SIG-M5 treated with dmso at 0.1 percent for 504 hours (cell line): ENCODE measurements around the gene AGMAT.

ENCODE experiments used
- DNase-seq: peaks from one replicate; lab custom pipeline; 2025; ENCODE audit not compliant: unreplicated experiment; lab: John Stamatoyannopoulos, UW

The AGMAT gene

DNA sequence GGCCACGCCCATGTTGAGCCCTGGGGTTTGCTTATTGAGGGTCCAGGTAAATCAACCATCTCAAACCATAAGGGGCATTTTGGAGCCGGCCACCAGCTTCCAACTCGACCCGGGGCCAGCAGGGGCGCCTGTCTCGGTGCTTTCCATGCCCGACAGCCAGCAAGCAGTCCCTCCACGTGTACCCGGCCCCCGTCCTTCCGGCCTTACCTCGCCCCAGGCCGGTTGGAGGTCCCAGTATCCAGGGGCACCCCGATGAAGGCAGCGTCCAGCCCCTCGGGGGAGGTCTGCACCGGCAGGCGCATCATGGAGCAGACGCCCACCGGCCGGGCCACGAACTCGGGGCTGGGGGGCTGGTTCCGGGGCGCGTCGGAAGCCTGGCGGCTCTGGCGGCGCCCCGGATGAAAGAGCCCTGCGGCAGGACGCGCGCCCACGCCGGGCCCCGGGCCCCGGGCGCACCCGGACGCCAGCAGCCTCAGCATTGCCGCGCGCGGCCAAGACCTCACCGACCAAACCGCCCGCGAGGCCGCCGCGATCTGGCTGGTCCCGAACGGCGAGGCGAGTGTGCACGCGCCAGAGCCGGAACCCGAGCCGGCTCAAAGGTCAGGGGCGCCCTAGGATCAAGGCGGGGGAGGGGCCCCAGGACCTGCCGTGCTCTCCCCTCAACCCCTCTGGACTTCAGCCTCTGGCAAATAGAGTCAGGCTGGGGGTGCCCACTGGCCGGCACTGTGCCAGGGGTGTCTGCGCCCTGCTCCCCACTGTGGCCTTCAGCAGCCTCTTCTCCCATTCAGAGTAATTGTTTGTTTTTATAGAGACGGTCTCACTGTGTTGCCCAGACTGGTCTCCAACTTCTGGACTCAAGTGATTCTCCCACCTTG, at the start of gene AGMAT:
TSS of gene AGMAT (minus strand) at position 563 of the 875 bp plus-strand sequence. CDS start at position 479, 84 bp downstream.
- DNase-seq: no peak

DNA sequence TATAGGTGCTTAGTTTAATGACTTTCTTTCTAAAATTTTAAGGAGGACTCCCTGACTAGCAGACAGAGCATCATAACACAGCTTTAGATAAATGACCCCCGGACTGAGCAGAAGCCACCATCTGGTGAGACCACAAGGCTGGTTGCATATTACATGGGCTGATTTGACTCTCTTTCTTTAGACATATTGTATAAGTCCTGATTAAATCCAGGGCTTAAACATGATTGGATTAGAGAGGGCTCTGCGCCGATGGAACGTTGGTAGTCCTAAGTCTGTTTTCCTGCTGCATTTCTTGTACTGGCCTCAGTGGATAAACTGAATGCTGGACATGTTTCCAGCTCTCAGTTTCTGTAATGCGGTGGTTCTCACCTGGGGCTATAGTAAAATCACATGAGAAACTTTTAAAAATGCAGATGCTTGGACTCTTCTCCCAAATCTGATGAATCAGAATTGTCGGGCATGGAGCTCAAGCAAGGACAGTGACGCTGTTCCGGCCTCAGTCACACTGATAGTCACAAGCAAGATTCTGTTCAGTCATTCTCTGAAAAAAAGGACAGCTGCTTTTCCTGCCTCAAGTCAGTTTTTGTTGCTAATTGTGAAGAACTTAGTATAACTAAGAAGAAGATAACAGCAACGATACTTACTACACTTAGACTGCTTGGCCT, 49.0 kb upstream of the AGMAT start:
- DNase-seq: no peak

DNA sequence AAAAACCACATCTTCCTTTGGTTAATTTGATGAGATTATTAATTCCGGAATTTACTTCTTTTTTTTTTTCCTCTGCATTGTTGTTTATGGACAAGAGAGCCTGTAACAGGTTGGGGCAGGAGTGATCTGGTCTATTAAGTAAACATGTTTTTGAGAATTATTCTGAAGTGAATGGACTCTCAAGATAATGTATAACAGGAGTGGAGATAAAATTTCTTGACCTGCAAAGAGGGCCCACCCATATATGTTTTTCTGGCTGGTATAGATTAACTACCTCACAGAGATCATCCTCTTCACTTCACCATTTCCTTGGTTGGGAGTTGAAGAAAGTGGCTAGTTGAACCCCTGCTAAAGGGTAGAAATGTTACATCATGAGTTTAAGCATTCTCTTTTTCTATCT, 43.2 kb upstream of the AGMAT start:
- DNase-seq: no peak

- no peak for DNase-seq
Measured at GRCh38 chr1:15627343-15627988, 42.6 kb upstream of the AGMAT start.

DNA sequence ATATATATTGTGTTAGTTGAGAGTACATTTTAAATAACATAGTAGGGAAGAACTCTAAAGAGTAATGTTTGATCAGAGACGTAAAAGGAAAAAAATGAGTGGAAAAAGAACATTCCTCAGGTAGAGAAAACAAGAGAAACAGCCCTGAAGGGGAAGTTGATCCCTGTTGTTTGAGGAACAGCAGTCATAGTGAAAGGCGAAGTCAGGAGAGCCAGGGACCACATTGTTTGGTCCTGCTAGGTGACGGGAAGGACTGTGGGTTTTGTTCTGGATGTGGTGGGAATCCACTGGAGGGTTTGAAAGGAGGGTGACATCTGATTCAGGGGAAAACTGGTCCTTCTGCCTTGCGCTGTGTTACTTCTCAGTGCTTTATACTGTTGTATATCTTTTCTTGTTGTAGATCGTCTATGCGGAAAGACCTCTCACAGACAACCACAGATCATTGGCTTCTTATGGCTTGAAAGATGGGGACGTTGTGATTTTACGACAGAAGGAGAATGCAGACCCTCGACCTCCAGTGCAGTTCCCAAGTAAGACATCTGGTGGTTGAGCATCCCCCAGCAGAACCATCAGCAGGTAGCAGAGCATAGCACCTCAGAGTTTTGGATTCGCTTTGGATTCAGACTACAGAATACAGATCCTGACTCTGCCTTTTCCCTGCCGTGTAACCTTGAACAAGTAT, 41.6 kb upstream of the AGMAT start:
- no peak for DNase-seq

DNA sequence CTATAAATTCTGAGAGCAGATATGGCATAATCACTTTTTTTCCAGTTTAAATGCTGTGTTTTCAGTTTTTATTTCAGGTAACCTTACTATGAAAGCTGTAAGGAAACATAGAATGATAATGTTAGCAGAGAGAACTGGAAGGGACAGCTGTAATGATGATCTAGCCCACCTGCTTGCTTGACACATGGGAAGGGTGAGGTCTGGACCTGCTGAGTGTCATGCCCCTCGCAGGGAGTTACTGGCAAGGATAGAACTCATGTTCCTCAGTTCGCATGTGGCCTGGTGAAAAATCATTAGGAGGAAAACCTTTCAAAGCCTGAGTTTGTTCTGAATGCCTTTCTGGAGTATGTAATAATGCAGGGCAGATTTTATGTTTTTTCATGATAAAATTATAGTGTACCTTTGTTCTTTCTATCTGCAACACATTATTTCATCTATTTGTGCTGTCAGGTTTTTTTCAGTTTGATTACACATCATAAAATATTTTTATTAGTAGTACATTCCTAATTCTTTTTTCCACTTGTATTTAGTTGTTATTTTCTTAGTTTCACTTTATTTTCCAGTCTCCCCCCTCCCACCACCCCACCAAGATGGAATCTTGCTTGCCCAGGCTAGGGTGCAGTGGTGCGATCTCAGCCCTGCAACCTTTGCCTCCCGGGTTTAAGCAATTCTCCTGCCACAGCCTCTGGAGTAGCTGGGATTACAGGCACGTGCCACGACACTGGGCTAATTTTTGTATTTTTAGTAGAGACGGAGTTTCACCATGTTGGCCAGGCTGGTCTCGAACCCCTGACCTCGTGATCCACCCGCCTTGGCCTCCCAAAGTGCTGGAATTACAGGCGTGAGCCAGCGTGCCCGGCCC, 40.4 kb upstream of the AGMAT start:
- no peak for DNase-seq

- no peak for DNase-seq
Measured at GRCh38 chr1:15624133-15624714, 39.4 kb upstream of the AGMAT start.

DNA sequence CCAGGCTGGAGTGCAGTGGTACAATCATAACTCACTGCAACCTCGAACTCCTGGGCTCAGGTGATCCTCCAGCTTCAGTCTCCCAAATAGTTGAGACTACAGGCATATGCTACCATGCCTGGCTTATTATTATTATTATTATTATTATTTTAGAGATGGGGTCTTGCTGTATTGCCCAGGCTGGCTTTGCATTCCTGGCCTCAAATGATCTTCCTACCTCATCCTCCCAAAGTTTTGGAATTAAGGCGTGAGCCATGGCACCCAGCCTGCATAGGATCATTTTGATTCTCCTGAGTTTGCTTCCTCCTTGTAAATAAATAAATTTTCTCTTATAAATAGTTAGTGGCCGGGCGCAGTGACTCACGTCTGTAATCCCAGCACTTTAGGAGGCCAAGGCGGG, 38.6 kb upstream of the AGMAT start:
- no peak for DNase-seq

GRCh38 chr1:15622712-15623373, 38.0 kb upstream of the AGMAT start:
- no peak for DNase-seq

- no peak for DNase-seq
Measured at GRCh38 chr1:15621975-15622374, 37.1 kb upstream of the AGMAT start.

- no peak for DNase-seq
Measured at GRCh38 chr1:15620902-15621682, 36.2 kb upstream of the AGMAT start.

GRCh38 chr1:15620155-15620545, 35.3 kb upstream of the AGMAT start:
- no peak for DNase-seq

- peak; percentile 65 for DNase-seq
Measured at GRCh38 chr1:15618655-15619525, 34.0 kb upstream of the AGMAT start.

DNA sequence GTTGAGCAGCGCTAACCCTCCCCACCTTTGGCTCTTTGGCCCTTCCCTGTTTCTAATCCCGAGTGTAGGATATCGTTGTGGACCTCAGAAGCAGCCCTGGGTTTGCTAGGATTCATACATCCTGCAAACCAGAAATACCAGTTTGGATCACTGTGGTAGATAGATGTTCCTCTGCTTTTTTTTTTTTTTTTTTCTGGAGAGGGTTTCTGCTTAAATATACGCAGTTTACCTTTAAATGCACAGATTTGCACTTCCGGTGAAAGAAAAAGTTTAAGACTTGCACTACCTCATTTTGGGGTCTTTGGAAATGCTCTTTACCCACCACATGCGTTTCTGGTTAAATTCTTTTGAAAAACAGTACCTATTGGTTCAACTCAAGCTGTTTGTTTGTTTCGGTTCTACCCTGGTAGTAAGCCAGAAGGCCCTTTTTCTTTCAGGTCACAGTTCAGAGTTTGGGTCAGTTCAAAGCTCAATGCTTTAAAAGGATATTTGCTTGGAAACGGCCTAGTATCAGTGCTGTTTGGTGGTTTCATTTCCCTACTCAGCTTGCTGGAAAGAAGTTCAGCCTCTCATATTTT, 33.3 kb upstream of the AGMAT start:
- DNase-seq: peak; percentile 56

- peak; percentile 95 for DNase-seq
Measured at GRCh38 chr1:15617173-15618076, 32.6 kb upstream of the AGMAT start, which contains the start of gene DDI2. Gene DDI2 (plus strand): TSS chr1:15617458. CDS start chr1:15617671, 213 bp downstream.
